HG02588 (cell line): ENCODE measurements around the gene BRF1.

Experiments
- ATAC-seq: cut with Tn5 transposase; IDR thresholded peaks from one replicate; pipeline ENCODE4 v1.9.1; 2021; ENCODE audit warnings: mild to moderate bottlenecking, moderate library complexity; ENCODE audit not compliant: unreplicated experiment

BRF1 gene

GRCh38 chr14:105200074-105200473, 100.7 kb downstream of the BRF1 start:
- no peak for ATAC-seq

- no peak for ATAC-seq
These were observed 101.7 kb downstream of the BRF1 start for GRCh38 chr14:105199093-105199492.

- no peak for ATAC-seq
These were observed 102.2 kb downstream of the BRF1 start for GRCh38 chr14:105198588-105198987.

- no peak for ATAC-seq
These were observed 103.6 kb downstream of the BRF1 start for GRCh38 chr14:105197211-105197641.

GRCh38 chr14:105196265-105196960, 104.4 kb downstream of the BRF1 start:
- no peak for ATAC-seq

- no peak for ATAC-seq
These were observed 105.1 kb downstream of the BRF1 start for GRCh38 chr14:105195522-105196264.

- ATAC-seq = no peak
These were observed 105.8 kb downstream of the BRF1 start for GRCh38 chr14:105195051-105195450.

- no peak for ATAC-seq
These were observed 106.7 kb downstream of the BRF1 start for GRCh38 chr14:105193916-105194782.

GRCh38 chr14:105192866-105193731, 107.7 kb downstream of the BRF1 start:
- ATAC-seq = no peak

GRCh38 chr14:105187935-105188524, 112.8 kb downstream of the BRF1 start:
- no peak for ATAC-seq

GRCh38 chr14:105187116-105187515, 113.7 kb downstream of the BRF1 start:
- no peak for ATAC-seq

- ATAC-seq = no peak
These were observed 114.8 kb downstream of the BRF1 start for GRCh38 chr14:105185973-105186372.

- ATAC-seq = no peak
These were observed 115.8 kb downstream of the BRF1 start for GRCh38 chr14:105185001-105185400.

- ATAC-seq = no peak
These were observed 116.3 kb downstream of the BRF1 start for GRCh38 chr14:105184461-105184860.

GRCh38 chr14:105182296-105183020, 118.3 kb downstream of the BRF1 start:
- ATAC-seq = no peak

GRCh38 chr14:105181549-105182295, 119.1 kb downstream of the BRF1 start:
- ATAC-seq = no peak

GRCh38 chr14:105180592-105181548, 119.9 kb downstream of the BRF1 start, which contains the start of gene NUDT14:
TSS of gene NUDT14 (minus strand) at chr14:105181312. CDS start at chr14:105181209, 103 bp downstream.
- peak; percentile 74 for ATAC-seq
